Retinal pigment epithelial cell (primary cell): ENCODE data around the gene SLF1.

Source experiments
- DNase-seq: peaks from one replicate; pipeline ENCODE4 v3.0.0-alpha.2; 2010; ENCODE audit warnings: low read depth
- H3K4me3 ChIP-seq: 2 replicates; pipeline ENCODE4 v1.5.1; 2011; ENCODE audit warnings: mild to moderate bottlenecking, low read length, control low read depth, moderate library complexity
- CTCF ChIP-seq: conservative IDR thresholded peaks from 2 replicates; pipeline ENCODE4 v1.5.1; 2011; ENCODE audit warnings: low read depth, low read length, control low read depth, inconsistent platforms

The SLF1 gene

GRCh38 chr5:94660506-94660905 is 42.0 kb downstream of the SLF1 start:
- no peak overlapping the region for H3K4me3 ChIP-seq
- no peak for DNase-seq
- TF ChIP-seq CTCF = no peak

- no peak overlapping the region for H3K4me3 ChIP-seq
- DNase-seq = no peak
- no peak for TF ChIP-seq CTCF
Measured at GRCh38 chr5:94661086-94661485, 42.6 kb downstream of the SLF1 start.

- DNase-seq = no peak
- no peak for TF ChIP-seq CTCF
- no peak overlapping the region for H3K4me3 ChIP-seq
Measured at GRCh38 chr5:94667937-94668336, 49.5 kb downstream of the SLF1 start.

- H3K4me3 ChIP-seq = no peak overlapping the region
- DNase-seq = no peak
- TF ChIP-seq CTCF = no peak
Measured at GRCh38 chr5:94670726-94671125, 52.3 kb downstream of the SLF1 start.

GRCh38 chr5:94672746-94673145 is 54.3 kb downstream of the SLF1 start:
- no peak overlapping the region for H3K4me3 ChIP-seq
- no peak for TF ChIP-seq CTCF
- DNase-seq = no peak

GRCh38 chr5:94674490-94675382 is 56.3 kb downstream of the SLF1 start:
- DNase-seq = no peak
- no peak for TF ChIP-seq CTCF
- H3K4me3 ChIP-seq = no peak overlapping the region
